ENCODE results near the gene APOD. TPM values are rescaled to one million over a fixed set of nuclear protein-coding genes. Genes with fewer than 3 reads are reported as not detected.

Gene APOD
- total RNA-seq, 3 donors from 2014 or later, result 651 to 2,224 (median 1,247) TPM

DNA sequence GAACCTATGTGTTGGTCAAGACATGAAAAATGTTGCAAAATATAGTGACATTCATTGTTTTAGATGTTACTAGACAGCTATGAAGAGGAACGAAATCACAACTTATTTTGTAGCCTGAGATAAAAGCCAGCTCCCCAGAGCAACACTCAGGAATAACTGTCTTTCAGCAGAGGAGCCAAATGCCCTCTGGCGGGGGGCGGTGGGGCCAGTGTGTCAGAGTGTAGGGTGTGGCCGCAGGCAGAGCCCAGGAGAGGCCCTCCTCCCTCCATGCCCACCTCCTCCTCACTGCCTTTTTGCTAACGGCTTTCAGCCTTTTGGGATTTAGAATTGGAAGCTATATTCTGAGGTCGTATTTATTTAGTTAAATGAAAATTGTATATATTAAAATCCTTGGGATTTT, 16.9 kb downstream of the APOD start:
- Histone ChIP-seq H3K4me3 (no peak overlapping the region), H3K27me3 (no peaks in the 10 kb centered on the region), H3K4me1 (no peaks in the 10 kb centered on the region), H3K9me3 (no peaks in the 10 kb centered on the region), H3K36me3 (no peaks in the 10 kb centered on the region), H3K27ac (no peak overlapping the region)
- intact Hi-C loops (cut with DNase I; ENCODE audit: low total_unique reads), result no loop called here
- no peak for DNase-seq (ENCODE audit: low spot score in 2 of 2)
- no peak for TF ChIP-seq POLR2A (IDR thresholded peaks at IDR 0.05)
- TF ChIP-seq, protein P1, sequence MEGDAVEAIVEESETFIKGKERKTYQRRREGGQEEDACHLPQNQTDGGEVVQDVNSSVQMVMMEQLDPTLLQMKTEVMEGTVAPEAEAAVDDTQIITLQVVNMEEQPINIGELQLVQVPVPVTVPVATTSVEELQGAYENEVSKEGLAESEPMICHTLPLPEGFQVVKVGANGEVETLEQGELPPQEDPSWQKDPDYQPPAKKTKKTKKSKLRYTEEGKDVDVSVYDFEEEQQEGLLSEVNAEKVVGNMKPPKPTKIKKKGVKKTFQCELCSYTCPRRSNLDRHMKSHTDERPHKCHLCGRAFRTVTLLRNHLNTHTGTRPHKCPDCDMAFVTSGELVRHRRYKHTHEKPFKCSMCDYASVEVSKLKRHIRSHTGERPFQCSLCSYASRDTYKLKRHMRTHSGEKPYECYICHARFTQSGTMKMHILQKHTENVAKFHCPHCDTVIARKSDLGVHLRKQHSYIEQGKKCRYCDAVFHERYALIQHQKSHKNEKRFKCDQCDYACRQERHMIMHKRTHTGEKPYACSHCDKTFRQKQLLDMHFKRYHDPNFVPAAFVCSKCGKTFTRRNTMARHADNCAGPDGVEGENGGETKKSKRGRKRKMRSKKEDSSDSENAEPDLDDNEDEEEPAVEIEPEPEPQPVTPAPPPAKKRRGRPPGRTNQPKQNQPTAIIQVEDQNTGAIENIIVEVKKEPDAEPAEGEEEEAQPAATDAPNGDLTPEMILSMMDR (IDR thresholded peaks at IDR 0.05), result no peak
- no peak for TF ChIP-seq POLR2AphosphoS5 (IDR thresholded peaks at IDR 0.05)

DNA sequence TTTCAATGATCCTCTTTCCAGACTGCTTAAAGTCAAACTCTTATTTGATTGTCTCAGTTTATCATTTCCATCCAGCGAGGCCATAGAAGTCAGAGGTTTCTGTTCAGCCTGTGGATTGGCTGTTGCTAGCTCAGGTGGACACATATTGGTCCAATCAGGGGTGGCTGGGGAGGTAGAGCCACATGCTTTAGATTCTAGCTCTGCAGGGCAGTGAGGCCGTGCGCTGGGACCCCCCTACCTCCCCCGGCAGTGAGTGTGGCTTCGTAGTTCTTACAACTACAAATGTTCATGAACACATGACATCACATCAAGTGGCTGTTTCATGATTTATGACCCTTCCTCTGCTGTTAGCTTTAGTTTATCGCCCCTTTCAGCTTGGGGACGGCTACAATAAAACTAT, 18.0 kb downstream of the APOD start:
- TF ChIP-seq POLR2AphosphoS5 (IDR thresholded peaks at IDR 0.05), result no peak
- TF ChIP-seq POLR2A (IDR thresholded peaks at IDR 0.05), result no peak
- TF ChIP-seq, protein P1 (IDR thresholded peaks at IDR 0.05), result no peak
- Histone ChIP-seq H3K27me3 (no peaks in the 10 kb centered on the region), H3K36me3 (no peaks in the 10 kb centered on the region), H3K4me1 (no peaks in the 10 kb centered on the region), H3K9me3 (no peaks in the 10 kb centered on the region), H3K27ac (no peak overlapping the region), H3K4me3 (no peak overlapping the region)
- DNase-seq (ENCODE audit: low spot score in 2 of 2), result no peak
- intact Hi-C loops (cut with DNase I; ENCODE audit: low total_unique reads), result no loop called here

GRCh38 chr3:195563317-195563716, 20.4 kb downstream of the APOD start:
- Histone ChIP-seq H3K4me3 (no peak overlapping the region), H3K4me1 (no peaks in the 10 kb centered on the region), H3K27ac (no peak overlapping the region), H3K9me3 (no peaks in the 10 kb centered on the region), H3K27me3 (no peaks in the 10 kb centered on the region), H3K36me3 (no peaks in the 10 kb centered on the region)
- no peak for TF ChIP-seq POLR2A (IDR thresholded peaks at IDR 0.05)
- peak in 2 of 3 donors; percentile 21 to 68 for TF ChIP-seq POLR2AphosphoS5 (IDR thresholded peaks at IDR 0.05)
- no peak for DNase-seq (ENCODE audit: low spot score in 2 of 2)
- intact Hi-C loops (cut with DNase I; ENCODE audit: low total_unique reads), result no loop called here

DNA sequence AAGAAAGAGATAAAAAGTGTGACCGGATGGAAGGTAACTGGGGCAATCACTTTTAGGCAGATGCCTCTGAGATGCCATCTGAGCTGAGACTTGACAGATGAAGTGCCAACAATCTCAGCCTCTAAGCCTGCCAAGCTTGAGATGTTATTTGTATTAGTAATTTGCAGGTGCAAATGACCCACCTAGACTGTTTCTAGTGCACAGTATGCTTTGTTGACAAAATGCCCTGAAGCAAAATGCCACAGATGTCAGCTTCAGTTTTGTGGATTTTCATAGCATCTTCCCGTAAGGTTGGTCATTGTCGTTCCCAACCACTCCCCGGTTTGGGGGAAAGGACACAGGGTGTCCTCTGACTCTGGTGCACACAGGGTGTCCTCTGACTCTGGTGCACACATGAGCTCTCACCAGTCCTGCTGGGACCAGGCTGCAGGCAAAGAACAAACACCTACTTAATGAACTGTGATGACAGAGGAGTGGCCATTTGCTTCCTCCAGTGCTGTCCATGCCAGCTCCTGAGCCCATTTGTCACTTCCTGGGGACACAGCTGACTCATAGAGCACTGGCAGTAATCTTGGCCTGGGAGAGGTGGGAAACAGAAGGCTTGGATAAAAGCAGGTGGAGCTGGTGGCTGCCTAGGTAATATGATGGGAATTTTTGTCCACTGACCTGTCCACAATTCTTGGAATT, 23.9 kb downstream of the APOD start:
- Histone ChIP-seq H3K4me3 (no peak overlapping the region), H3K9me3 (no peaks in the 10 kb centered on the region), H3K27me3 (no peaks in the 10 kb centered on the region), H3K4me1 (no peaks in the 10 kb centered on the region), H3K27ac (no peak overlapping the region), H3K36me3 (no peaks in the 10 kb centered on the region)
- TF ChIP-seq, protein P1 (IDR thresholded peaks at IDR 0.05), result no peak
- no peak for TF ChIP-seq POLR2A (IDR thresholded peaks at IDR 0.05)
- intact Hi-C loops (cut with DNase I; ENCODE audit: low total_unique reads), result no loop called here
- no peak for DNase-seq (ENCODE audit: low spot score in 2 of 2)

DNA sequence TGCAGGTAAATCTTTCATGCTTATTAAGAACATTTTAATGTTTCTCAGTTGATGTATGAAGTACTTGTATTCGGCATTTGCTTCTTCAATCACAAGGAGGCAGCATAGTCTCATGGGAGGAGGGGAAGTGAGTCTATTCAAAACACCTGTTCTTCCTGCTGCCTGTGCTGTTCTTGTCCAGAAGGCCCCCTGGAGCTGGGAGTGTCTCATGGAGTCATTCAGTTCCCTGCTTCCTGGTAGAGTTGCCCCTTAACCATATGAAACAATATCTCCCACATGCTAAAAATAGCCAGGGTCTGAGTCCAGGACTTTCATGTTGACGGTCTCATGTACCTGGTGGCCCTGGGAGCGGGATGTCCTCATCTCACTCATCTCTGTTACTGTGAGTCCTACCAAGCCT, 25.1 kb downstream of the APOD start:
- intact Hi-C loops (cut with DNase I; ENCODE audit: low total_unique reads), result no loop called here

More for the DNA sequence above, 25.1 kb downstream of the APOD start:
- Histone ChIP-seq H3K36me3 (no peaks in the 10 kb centered on the region), H3K27ac (no peak overlapping the region), H3K9me3 (no peaks in the 10 kb centered on the region), H3K4me3 (no peak overlapping the region), H3K4me1 (no peaks in the 10 kb centered on the region), H3K27me3 (no peaks in the 10 kb centered on the region)
- DNase-seq (ENCODE audit: low spot score in 2 of 2), result no peak
- TF ChIP-seq POLR2AphosphoS5 (IDR thresholded peaks at IDR 0.05), result no peak
- TF ChIP-seq, protein P1 (IDR thresholded peaks at IDR 0.05), result peak in 2 of 3 donors; percentile 43 to 61
